LHCN-M2 (cell line): ENCODE results near the gene GSTM4. TPM values are rescaled to one million over a fixed set of nuclear protein-coding genes. Genes with fewer than 3 reads are reported as not detected.

Experiments used
- DNase-seq: peaks from one replicate; pipeline ENCODE4 v3.0.0-alpha.2; 2012; ENCODE audit warnings: low read depth
- total RNA-seq: library from RNA; depleted of rRNA; stranded (reverse); fragments of >200 nt; gene quantifications from 2 replicates; pipeline ENCODE4 v1.2.3, GENCODE V29; 2014

The GSTM4 gene
- total RNA-seq, 1 experiment from 2014 or later, result 4.2 TPM

GRCh38 chr1:109624201-109625010, 31.5 kb upstream of the GSTM4 start:
- DNase-seq, result no peak

- no peak for DNase-seq
Measured at GRCh38 chr1:109625176-109625575, 30.7 kb upstream of the GSTM4 start.

GRCh38 chr1:109625601-109626560, 30.0 kb upstream of the GSTM4 start:
- DNase-seq, result no peak

- DNase-seq, result no peak
Measured at GRCh38 chr1:109626682-109627408, 29.1 kb upstream of the GSTM4 start.

- no peak for DNase-seq
Measured at GRCh38 chr1:109627692-109628399, 28.1 kb upstream of the GSTM4 start.

- DNase-seq, result no peak
Measured at GRCh38 chr1:109628540-109629321, 27.2 kb upstream of the GSTM4 start.

- no peak for DNase-seq
Measured at GRCh38 chr1:109629372-109630030, 26.4 kb upstream of the GSTM4 start.

- DNase-seq, result no peak
Measured at GRCh38 chr1:109630081-109630897, 25.6 kb upstream of the GSTM4 start.

- DNase-seq, result no peak
Measured at GRCh38 chr1:109630898-109631512, 24.9 kb upstream of the GSTM4 start.

GRCh38 chr1:109631513-109632505, 24.1 kb upstream of the GSTM4 start:
- DNase-seq, result no peak

GRCh38 chr1:109632671-109633346, 23.1 kb upstream of the GSTM4 start:
- no peak for DNase-seq

GRCh38 chr1:109634292-109634691, 21.6 kb upstream of the GSTM4 start:
- no peak for DNase-seq

- DNase-seq, result no peak
Measured at GRCh38 chr1:109634771-109635750, 20.8 kb upstream of the GSTM4 start.

- no peak for DNase-seq
Measured at GRCh38 chr1:109635862-109636200, 20.1 kb upstream of the GSTM4 start.

- DNase-seq, result peak; percentile 49
Measured at GRCh38 chr1:109636201-109636952, 19.5 kb upstream of the GSTM4 start.
